Limb (tissue), 2 donors: ENCODE results near the gene CARD9.

Experiments
- DNase-seq, 2 donors: peaks; one replicate each; pipeline ENCODE4 v3.0.0-alpha.2; 2016; ENCODE audit errors: extremely low spot score in 2 of 2

CARD9 gene

GRCh38 chr9:136349546-136349945 lies 23.9 kb downstream of the CARD9 start:
- DNase-seq = no peak

GRCh38 chr9:136348691-136349090 lies 24.8 kb downstream of the CARD9 start:
- no peak for DNase-seq

GRCh38 chr9:136347472-136348256 lies 25.8 kb downstream of the CARD9 start:
- no peak for DNase-seq

GRCh38 chr9:136346927-136347465 lies 26.5 kb downstream of the CARD9 start:
- DNase-seq = no peak

GRCh38 chr9:136346157-136346481 lies 27.4 kb downstream of the CARD9 start:
- no peak for DNase-seq

GRCh38 chr9:136345281-136346156 lies 27.9 kb downstream of the CARD9 start:
- DNase-seq = no peak

GRCh38 chr9:136344544-136345280 lies 28.8 kb downstream of the CARD9 start:
- DNase-seq = no peak

GRCh38 chr9:136343884-136344269 lies 29.6 kb downstream of the CARD9 start:
- DNase-seq = no peak

- DNase-seq = no peak
Measured at GRCh38 chr9:136343121-136343883, 30.2 kb downstream of the CARD9 start.

- DNase-seq = peak in 1 of 2 donors; percentile 90
Measured at GRCh38 chr9:136342181-136343120, 31.0 kb downstream of the CARD9 start.

GRCh38 chr9:136341769-136342168 lies 31.7 kb downstream of the CARD9 start:
- DNase-seq = no peak

GRCh38 chr9:136341042-136341655 lies 32.3 kb downstream of the CARD9 start:
- DNase-seq = no peak

GRCh38 chr9:136340356-136341041 lies 33.0 kb downstream of the CARD9 start:
- no peak for DNase-seq

GRCh38 chr9:136339958-136340310 lies 33.5 kb downstream of the CARD9 start:
- DNase-seq = no peak

- no peak for DNase-seq
Measured at GRCh38 chr9:136339173-136339957, 34.1 kb downstream of the CARD9 start.

GRCh38 chr9:136338511-136338910 lies 35.0 kb downstream of the CARD9 start:
- DNase-seq = no peak

GRCh38 chr9:136337416-136338395 lies 35.8 kb downstream of the CARD9 start:
- DNase-seq = no peak
